SW480 (cell line): ENCODE measurements around the gene POMT2.
"Not testable (repeated sequence)": the region's sequence is repeated elsewhere in the genome, so short reads cannot be mapped to it uniquely, and the experiment has no call there.

Experiments
- DNase-seq: peaks from one replicate; pipeline ENCODE4 v3.0.0-alpha.2; 2016; ENCODE audit warnings: low spot score

POMT2 gene

GRCh38 chr14:77320238-77320935 is at the start of gene POMT2:
TSS of gene POMT2 (minus strand) at chr14:77320883. CDS start at chr14:77320681, 202 bp downstream.
- DNase-seq = peak; percentile 92

- no peak for DNase-seq
These were observed 48.6 kb upstream of the POMT2 start for GRCh38 chr14:77369285-77369684.

GRCh38 chr14:77364146-77364545 is 43.5 kb upstream of the POMT2 start:
- no peak for DNase-seq

GRCh38 chr14:77359626-77360025 is 38.9 kb upstream of the POMT2 start:
- DNase-seq = no peak

GRCh38 chr14:77356899-77357298 is 36.2 kb upstream of the POMT2 start:
- no peak for DNase-seq

- DNase-seq = no peak
These were observed 35.1 kb upstream of the POMT2 start for GRCh38 chr14:77355811-77356210.

- no peak for DNase-seq
These were observed 32.9 kb upstream of the POMT2 start for GRCh38 chr14:77353469-77354141.

- no peak for DNase-seq
These were observed 27.1 kb upstream of the POMT2 start for GRCh38 chr14:77347751-77348150.

- no peak for DNase-seq
These were observed 25.8 kb upstream of the POMT2 start for GRCh38 chr14:77346495-77346894.

- DNase-seq = no peak
These were observed 23.8 kb upstream of the POMT2 start for GRCh38 chr14:77344377-77344996.

- no peak for DNase-seq
These were observed 23.0 kb upstream of the POMT2 start for GRCh38 chr14:77343662-77344061.

GRCh38 chr14:77342726-77343397 is 22.2 kb upstream of the POMT2 start:
- no peak for DNase-seq

GRCh38 chr14:77340389-77340788 is 19.7 kb upstream of the POMT2 start:
- no peak for DNase-seq

- no peak for DNase-seq
These were observed 18.7 kb upstream of the POMT2 start for GRCh38 chr14:77339407-77339806.

- no peak for DNase-seq
These were observed 17.6 kb upstream of the POMT2 start for GRCh38 chr14:77338302-77338701.

GRCh38 chr14:77337880-77338279 is 17.2 kb upstream of the POMT2 start:
- no peak for DNase-seq

GRCh38 chr14:77337255-77337654 is 16.6 kb upstream of the POMT2 start:
- DNase-seq = not testable (repeated sequence)

GRCh38 chr14:77335576-77335975 is 14.9 kb upstream of the POMT2 start:
- no peak for DNase-seq

GRCh38 chr14:77329872-77330271 is 9.2 kb upstream of the POMT2 start:
- no peak for DNase-seq

- no peak for DNase-seq
These were observed 6.4 kb upstream of the POMT2 start for GRCh38 chr14:77327111-77327510.

GRCh38 chr14:77325746-77326094 is 5.0 kb upstream of the POMT2 start:
- no peak for DNase-seq

GRCh38 chr14:77324816-77325745 is 4.4 kb upstream of the POMT2 start:
- no peak for DNase-seq
